Measurements from ENCODE around the gene ZNF681. TPM values are rescaled to one million over a fixed set of nuclear protein-coding genes. Genes with fewer than 3 reads are reported as not detected.

ZNF681 gene
- total and polyA plus RNA-seq, 9 of the 15 experiments (the other 6 are each of a cell fraction or from before 2014, with no cell fraction given) = 2.8 to 8.6 (median 4.1) TPM

DNA sequence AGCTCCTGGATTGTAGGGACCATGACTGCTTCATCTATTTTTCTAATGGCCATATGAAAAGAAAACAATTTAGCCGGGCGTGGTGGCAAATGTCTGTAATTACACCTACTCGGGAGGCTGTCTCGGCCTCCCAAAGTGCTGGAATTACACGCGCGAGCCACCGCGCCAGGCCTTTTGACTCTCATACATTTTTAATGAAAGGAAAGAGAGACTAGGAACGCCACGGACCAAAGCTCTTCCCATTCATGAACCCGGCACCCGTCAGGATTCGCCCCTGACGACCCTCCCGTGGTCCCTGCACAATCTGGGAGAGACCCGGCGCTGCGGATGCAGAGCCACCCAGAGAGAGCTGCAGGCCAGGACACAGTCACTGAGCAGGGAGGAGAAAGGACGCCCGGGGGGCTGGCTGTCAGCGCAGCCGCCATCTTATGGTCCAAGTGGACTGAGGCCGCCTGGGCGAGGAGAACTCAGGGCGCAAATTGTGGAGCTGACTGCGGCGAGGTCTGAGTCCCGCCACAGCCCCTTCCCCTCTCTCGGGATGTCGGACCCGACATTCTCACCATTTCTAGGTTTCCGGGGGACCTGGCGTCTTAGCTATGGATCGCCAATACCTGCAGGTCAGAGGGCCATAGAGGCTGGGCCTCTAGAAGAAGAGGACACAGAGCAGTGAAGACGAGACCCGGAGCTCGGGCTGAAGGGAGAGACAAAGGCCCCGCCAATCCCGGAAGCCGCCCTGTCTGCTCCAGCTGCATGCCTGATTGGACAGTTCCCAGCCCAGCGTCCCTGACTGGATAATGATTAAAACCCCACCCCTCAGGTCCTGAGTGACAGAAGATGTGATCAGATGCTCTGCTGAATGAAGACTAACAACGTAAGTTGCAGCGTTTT, at the start of gene ZNF681 (continued):
- TF ChIP-seq PML (IDR thresholded peaks at IDR 0.05; ENCODE audit: low read length) = peak; percentile 43; the same call in 1 of the 2 replicates
- peak; percentile 85 for TF ChIP-seq ELF1 (tag; IDR thresholded peaks at IDR 0.05)
- peak; percentile 57; the same call in 1 of the 2 replicates for TF ChIP-seq MTA3 (IDR thresholded peaks at IDR 0.05; ENCODE audit: borderline replicate concordance)
- TF ChIP-seq TAF15 (IDR thresholded peaks at IDR 0.05; ENCODE audit: low read depth, low read length) = no peak
- TF ChIP-seq, protein P1, sequence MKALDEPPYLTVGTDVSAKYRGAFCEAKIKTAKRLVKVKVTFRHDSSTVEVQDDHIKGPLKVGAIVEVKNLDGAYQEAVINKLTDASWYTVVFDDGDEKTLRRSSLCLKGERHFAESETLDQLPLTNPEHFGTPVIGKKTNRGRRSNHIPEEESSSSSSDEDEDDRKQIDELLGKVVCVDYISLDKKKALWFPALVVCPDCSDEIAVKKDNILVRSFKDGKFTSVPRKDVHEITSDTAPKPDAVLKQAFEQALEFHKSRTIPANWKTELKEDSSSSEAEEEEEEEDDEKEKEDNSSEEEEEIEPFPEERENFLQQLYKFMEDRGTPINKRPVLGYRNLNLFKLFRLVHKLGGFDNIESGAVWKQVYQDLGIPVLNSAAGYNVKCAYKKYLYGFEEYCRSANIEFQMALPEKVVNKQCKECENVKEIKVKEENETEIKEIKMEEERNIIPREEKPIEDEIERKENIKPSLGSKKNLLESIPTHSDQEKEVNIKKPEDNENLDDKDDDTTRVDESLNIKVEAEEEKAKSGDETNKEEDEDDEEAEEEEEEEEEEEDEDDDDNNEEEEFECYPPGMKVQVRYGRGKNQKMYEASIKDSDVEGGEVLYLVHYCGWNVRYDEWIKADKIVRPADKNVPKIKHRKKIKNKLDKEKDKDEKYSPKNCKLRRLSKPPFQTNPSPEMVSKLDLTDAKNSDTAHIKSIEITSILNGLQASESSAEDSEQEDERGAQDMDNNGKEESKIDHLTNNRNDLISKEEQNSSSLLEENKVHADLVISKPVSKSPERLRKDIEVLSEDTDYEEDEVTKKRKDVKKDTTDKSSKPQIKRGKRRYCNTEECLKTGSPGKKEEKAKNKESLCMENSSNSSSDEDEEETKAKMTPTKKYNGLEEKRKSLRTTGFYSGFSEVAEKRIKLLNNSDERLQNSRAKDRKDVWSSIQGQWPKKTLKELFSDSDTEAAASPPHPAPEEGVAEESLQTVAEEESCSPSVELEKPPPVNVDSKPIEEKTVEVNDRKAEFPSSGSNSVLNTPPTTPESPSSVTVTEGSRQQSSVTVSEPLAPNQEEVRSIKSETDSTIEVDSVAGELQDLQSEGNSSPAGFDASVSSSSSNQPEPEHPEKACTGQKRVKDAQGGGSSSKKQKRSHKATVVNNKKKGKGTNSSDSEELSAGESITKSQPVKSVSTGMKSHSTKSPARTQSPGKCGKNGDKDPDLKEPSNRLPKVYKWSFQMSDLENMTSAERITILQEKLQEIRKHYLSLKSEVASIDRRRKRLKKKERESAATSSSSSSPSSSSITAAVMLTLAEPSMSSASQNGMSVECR (CRISPR knock-in tag; IDR thresholded peaks at IDR 0.05) = peak; percentile 48; the same call in 1 of the 2 replicates
- 0 out of 2 replicates have a peak, but pooled peaks have one; percentile 50 for TF ChIP-seq ZSCAN29 (IDR thresholded peaks at IDR 0.05)
- peak; percentile 77 for TF ChIP-seq PHF20 (IDR thresholded peaks at IDR 0.05; ENCODE audit: partially characterized antibody)
- no peak for TF ChIP-seq RBM34 (IDR thresholded peaks at IDR 0.05; ENCODE audit: borderline replicate concordance, insufficient read depth, low read length)
- peak; percentile 82 for TF ChIP-seq SAP30 (IDR thresholded peaks at IDR 0.05; ENCODE audit: borderline replicate concordance, insufficient read depth, low read depth, low read length, poor library complexity, severe bottlenecking)
- peak; percentile 31; the same call in 1 of the 2 replicates for TF ChIP-seq JUND (IDR thresholded peaks at IDR 0.05; ENCODE audit: borderline replicate concordance, low read depth, low read length)
- no peak for TF ChIP-seq JUND (tag; IDR thresholded peaks at IDR 0.05; ENCODE audit: borderline replicate concordance, low read depth, low read length)
- TF ChIP-seq CC2D1A (IDR thresholded peaks at IDR 0.05) = peak; percentile 56; the same call in 1 of the 2 replicates
- 0 out of 2 replicates have a peak, but pooled peaks have one; percentile 8 for TF ChIP-seq SOX6 (IDR thresholded peaks at IDR 0.05)
- peak; percentile 73 for TF ChIP-seq SMAD4 (CRISPR knock-in tag; conservative IDR thresholded peaks at IDR 0.05)
- peak; percentile 85 for TF ChIP-seq POLR2B (IDR thresholded peaks at IDR 0.05; ENCODE audit: low read depth, partially characterized antibody)
- no peak for TF ChIP-seq RUNX1 (IDR thresholded peaks at IDR 0.05; ENCODE audit: low read depth)
- no peak for TF ChIP-seq HNRNPH1 (optimal IDR thresholded peaks at IDR 0.05; ENCODE audit: low read depth, low read length)
- TF ChIP-seq, protein P2, sequence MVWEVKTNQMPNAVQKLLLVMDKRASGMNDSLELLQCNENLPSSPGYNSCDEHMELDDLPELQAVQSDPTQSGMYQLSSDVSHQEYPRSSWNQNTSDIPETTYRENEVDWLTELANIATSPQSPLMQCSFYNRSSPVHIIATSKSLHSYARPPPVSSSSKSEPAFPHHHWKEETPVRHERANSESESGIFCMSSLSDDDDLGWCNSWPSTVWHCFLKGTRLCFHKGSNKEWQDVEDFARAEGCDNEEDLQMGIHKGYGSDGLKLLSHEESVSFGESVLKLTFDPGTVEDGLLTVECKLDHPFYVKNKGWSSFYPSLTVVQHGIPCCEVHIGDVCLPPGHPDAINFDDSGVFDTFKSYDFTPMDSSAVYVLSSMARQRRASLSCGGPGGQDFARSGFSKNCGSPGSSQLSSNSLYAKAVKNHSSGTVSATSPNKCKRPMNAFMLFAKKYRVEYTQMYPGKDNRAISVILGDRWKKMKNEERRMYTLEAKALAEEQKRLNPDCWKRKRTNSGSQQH (CRISPR knock-in tag; IDR thresholded peaks at IDR 0.05) = no peak
- TF ChIP-seq ZNF76 (CRISPR knock-in tag; IDR thresholded peaks at IDR 0.05; ENCODE audit: borderline replicate concordance) = 0 out of 2 replicates have a peak, but pooled peaks have one; percentile 16
- no peak for TF ChIP-seq ZBTB1 (CRISPR knock-in tag; IDR thresholded peaks at IDR 0.05; ENCODE audit: borderline replicate concordance, low read depth)
- TF ChIP-seq, protein P3, sequence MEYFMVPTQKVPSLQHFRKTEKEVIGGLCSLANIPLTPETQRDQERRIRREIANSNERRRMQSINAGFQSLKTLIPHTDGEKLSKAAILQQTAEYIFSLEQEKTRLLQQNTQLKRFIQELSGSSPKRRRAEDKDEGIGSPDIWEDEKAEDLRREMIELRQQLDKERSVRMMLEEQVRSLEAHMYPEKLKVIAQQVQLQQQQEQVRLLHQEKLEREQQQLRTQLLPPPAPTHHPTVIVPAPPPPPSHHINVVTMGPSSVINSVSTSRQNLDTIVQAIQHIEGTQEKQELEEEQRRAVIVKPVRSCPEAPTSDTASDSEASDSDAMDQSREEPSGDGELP (CRISPR knock-in tag; IDR thresholded peaks at IDR 0.05; ENCODE audit: borderline replicate concordance) = peak; percentile 39; the same call in 1 of the 2 replicates
